Neural crest cell (in vitro differentiated cells): ENCODE results near the gene ACO2. TPM values are rescaled to one million over a fixed set of nuclear protein-coding genes. Genes with fewer than 3 reads are reported as not detected.
"Not testable (repeated sequence)": the region's sequence is repeated elsewhere in the genome, so short reads cannot be mapped to it uniquely, and the experiment has no call there.

Source experiments
- DNase-seq: peaks from one replicate; pipeline ENCODE4 v3.0.0; 2021; ENCODE audit warnings: low read depth, mixed read lengths, low spot score
- H3K27ac Mint-ChIP-seq: one replicate; pipeline ENCODE4 v1.8.0; 2021; ENCODE audit warnings: mild to moderate bottlenecking, mixed read lengths; ENCODE audit not compliant: unreplicated experiment
- H3K27me3 Mint-ChIP-seq: 2 replicates; pipeline ENCODE4 v1.8.0; 2021; ENCODE audit warnings: low read depth, mild to moderate bottlenecking, mixed read lengths
- H3K36me3 Mint-ChIP-seq: 2 replicates; pipeline ENCODE4 v1.8.0; 2021; ENCODE audit warnings: low read depth, mild to moderate bottlenecking, mixed read lengths
- H3K4me1 Mint-ChIP-seq: 2 replicates; pipeline ENCODE4 v1.8.0; 2021; ENCODE audit warnings: mixed read lengths
- H3K4me3 Mint-ChIP-seq: one replicate; pipeline ENCODE4 v1.8.0; 2021; ENCODE audit warnings: mild to moderate bottlenecking, mixed read lengths
- H3K9me3 Mint-ChIP-seq: 2 replicates; pipeline ENCODE4 v1.8.0; 2021; ENCODE audit warnings: mixed read lengths
- total RNA-seq: library from RNA; stranded (reverse); gene quantifications from 2 replicates; pipeline ENCODE4 v1.2.1, GENCODE V29; 2021
- TF ChIP-seq, protein P1 (sequence below): fragments of 200-600 bp; sonication (generic); conservative IDR thresholded peaks from 2 replicates; pipeline ENCODE4 v1.5.0; 2021; ENCODE audit warnings: antibody characterized with exemption, mild to moderate bottlenecking

ACO2 gene
- total RNA-seq, 1 donor from 2014 or later: 80.6 TPM

DNA sequence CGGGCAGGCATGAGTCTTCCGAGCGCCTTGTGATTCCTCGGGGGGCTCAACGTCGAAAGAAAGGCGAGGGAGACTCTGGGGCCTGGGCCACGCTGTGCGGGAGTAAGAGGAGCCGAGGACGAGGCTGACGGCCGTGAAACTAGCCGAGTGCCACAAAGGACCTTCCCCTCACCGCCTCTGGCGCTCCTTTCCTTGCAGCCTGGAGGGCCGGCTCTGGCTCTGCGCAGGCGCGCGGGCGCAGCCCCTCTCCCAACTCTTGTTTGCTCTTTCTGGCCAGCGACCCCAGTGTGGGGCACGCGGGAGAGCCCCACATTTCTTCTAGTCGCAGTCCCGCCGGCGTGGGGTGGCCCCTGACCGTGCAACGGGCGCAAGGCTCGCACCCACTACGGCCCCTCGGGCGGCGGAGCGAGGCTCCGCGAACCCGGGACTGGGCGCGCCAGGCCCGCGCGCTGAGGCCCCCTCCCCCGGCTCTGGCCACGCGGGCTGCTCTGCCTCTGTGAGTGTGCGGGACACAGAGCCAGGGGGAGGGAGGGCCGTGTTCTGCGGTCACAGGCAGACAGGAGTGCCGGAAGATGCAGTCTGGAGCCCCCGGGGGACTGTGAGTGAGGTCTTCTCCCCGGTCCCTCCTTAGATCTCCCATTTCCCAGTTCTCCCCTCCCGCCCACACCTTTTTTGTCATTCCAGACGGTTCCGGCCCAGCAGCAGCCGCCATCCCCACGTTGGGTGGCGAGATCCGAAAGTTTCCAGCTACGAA, 21.3 kb upstream of the ACO2 start:
- Mint-ChIP-seq H3K4me3 (peak overlapping the region; percentile 98), H3K27me3 (peaks cover 26% of the 10 kb centered on the region), H3K4me1 (peaks cover 45% of the 10 kb centered on the region), H3K27ac (peak overlapping the region; percentile 99), H3K9me3 (no peaks in the 10 kb centered on the region), H3K36me3 (peaks cover 4% of the 10 kb centered on the region)
- TF ChIP-seq, protein P1, sequence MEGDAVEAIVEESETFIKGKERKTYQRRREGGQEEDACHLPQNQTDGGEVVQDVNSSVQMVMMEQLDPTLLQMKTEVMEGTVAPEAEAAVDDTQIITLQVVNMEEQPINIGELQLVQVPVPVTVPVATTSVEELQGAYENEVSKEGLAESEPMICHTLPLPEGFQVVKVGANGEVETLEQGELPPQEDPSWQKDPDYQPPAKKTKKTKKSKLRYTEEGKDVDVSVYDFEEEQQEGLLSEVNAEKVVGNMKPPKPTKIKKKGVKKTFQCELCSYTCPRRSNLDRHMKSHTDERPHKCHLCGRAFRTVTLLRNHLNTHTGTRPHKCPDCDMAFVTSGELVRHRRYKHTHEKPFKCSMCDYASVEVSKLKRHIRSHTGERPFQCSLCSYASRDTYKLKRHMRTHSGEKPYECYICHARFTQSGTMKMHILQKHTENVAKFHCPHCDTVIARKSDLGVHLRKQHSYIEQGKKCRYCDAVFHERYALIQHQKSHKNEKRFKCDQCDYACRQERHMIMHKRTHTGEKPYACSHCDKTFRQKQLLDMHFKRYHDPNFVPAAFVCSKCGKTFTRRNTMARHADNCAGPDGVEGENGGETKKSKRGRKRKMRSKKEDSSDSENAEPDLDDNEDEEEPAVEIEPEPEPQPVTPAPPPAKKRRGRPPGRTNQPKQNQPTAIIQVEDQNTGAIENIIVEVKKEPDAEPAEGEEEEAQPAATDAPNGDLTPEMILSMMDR: no peak
- DNase-seq: peak; percentile 66

DNA sequence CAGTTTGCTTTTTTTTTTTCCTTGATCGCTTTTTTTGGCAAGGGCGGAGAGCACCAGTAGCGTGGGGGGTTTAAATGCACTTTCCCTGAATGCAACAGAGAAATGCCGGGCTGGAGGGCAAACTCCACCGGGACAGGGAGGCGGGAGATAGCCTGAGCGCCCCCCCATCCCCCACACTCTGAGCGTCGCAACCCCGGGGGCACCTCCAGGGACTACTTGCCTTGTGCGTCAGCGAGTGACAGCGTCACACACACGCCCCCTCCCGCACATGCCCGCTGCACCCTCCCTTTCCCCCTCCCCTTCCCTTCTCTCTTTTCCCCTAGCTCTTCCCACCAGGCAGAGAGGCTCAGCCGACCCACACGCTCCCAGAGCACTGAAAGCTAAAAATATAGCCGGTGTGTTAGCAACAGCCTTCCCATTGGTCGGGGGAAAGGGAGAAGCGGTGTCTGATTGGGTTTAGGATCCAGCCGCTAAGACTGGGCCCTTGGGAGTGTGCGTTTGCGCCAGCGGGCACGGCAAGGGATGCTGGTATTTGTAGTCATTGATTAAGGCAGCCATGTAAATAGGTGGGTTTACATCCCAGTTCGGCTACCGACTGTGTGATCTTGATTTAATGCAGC, 20.6 kb upstream of the ACO2 start:
- DNase-seq: peak; percentile 83
- Mint-ChIP-seq H3K27ac (peak overlapping the region; percentile 99), H3K9me3 (no peaks in the 10 kb centered on the region), H3K27me3 (peaks cover 26% of the 10 kb centered on the region), H3K4me3 (peak overlapping the region; percentile 98), H3K36me3 (peaks cover 4% of the 10 kb centered on the region), H3K4me1 (peaks cover 39% of the 10 kb centered on the region)
- TF ChIP-seq, protein P1: no peak

DNA sequence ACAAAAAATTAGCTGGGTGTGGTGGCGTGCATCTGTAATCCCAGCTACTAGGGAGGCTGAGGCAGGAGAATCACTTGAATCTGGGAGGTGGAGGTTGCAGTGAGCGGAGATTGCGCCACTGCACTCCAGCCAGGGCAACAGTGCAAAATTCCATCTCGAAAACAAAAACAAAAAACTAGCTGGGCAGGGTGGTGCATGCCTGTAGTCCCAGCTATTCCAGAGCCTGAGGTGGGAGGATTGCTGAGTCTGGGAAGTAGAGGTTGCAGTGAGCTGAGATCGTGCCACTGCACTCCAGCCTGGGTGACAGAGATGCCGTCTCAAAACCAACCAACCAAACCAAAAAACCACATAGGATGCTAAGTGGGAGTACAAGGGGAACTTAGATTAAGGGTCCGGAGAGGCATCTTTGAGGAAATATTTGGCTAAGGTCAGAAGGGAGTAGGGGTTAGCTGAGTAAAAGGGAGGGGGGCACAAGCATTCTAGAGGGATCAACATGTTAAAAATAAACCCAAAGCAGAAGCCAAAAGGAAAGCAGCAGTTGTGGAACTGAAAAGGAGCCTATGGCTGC, 10.7 kb upstream of the ACO2 start:
- DNase-seq: no peak
- Mint-ChIP-seq H3K36me3 (peaks cover 5% of the 10 kb centered on the region), H3K4me3 (no peak overlapping the region), H3K4me1 (no peaks in the 10 kb centered on the region), H3K9me3 (no peaks in the 10 kb centered on the region), H3K27me3 (no peaks in the 10 kb centered on the region), H3K27ac (no peak overlapping the region)
- TF ChIP-seq, protein P1: no peak

DNA sequence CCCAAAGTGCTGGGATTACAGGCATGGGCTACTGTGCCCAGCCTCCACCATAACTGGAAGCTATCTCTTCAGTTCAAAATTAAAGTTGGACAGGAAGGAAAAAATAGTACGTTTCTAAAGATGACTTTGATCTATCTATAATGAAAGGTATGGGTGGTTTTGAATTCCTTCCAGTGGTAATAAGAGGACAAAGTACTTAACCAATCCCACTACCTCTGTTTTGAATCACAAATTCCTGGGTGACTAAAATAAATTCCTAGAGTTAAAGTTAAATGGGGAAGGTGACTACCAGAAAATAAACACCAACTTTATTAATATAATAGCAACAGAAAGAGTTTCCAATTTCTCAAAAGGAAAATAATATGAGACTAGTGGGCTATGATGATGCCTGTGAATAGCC, 9.5 kb upstream of the ACO2 start:
- TF ChIP-seq, protein P1: no peak
- DNase-seq: no peak
- Mint-ChIP-seq H3K36me3 (peaks cover 9% of the 10 kb centered on the region), H3K4me3 (no peak overlapping the region), H3K27ac (no peak overlapping the region), H3K4me1 (no peaks in the 10 kb centered on the region), H3K9me3 (no peaks in the 10 kb centered on the region), H3K27me3 (no peaks in the 10 kb centered on the region)

DNA sequence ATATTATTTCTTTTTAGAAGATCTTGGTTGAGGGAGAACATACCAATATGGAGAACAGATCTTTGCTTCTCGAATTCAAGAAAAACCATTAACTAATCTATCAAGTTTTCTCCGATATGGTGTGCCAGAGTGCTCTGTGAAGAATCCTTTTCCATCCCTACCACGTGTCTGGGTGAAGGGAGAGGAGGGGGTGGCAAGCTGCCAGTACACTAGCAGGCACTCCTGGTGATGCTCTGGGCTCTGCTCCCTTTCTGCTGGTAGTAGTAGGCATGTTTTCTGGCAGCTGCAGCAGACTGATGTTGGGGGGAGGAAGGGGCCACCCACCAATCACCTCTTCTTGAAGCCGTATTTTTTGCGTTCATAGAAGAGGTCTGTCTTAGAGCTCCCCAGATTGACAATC, 8.8 kb upstream of the ACO2 start:
- H3K4me1 Mint-ChIP-seq, DNase-seq, H3K27me3 Mint-ChIP-seq, H3K27ac Mint-ChIP-seq, H3K9me3 Mint-ChIP-seq: not testable (repeated sequence)
- Mint-ChIP-seq H3K4me3 (peak overlapping the region; percentile 27), H3K36me3 (peaks cover 12% of the 10 kb centered on the region)

DNA sequence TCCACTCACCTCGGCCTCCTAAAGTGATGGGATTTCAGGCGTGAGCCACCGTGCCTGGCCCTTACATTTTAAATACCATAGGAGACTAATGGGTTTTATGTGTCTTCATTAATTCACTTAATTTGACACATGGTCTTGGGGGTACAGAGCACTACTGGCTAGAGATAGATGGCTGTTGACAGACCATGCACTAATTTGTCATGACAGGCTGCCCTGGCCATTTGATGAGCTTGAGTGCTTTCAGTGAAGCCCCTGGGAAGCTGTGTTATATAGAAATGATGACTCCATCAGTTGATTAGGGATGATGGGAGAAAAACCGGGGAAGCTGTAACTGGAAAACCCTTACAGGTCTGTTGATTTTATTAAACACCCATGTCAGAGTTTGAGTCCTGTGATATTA, 7.0 kb upstream of the ACO2 start:
- Mint-ChIP-seq H3K27ac (no peak overlapping the region), H3K4me3 (no peak overlapping the region), H3K9me3 (no peaks in the 10 kb centered on the region), H3K4me1 (peaks cover under 1% of the 10 kb centered on the region), H3K27me3 (no peaks in the 10 kb centered on the region), H3K36me3 (peaks cover 12% of the 10 kb centered on the region)
- no peak for DNase-seq
- TF ChIP-seq, protein P1: no peak
